ENCODE data around the gene FYN.

The FYN gene

DNA sequence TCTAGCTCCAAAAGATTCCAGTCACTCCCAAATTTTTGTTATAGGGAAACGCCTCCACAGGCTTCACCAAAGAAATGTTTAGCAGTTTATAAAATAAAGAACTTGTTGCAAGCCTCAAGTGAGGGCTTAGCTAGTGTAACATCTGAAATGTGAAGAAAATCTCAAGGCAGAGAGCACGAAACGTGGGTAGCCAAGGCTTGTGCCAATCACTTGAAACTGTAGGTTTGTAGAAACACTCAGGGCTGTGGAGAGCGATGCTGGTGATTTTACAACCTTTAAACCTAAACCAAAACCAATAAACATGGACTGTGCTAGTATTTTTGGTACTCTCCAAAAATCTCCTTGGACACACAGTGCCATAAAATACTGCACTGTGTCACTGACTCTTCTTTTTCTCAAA, 159.4 kb downstream of the FYN start:
- CTCF ChIA-PET: interaction anchor here (0.8 to 9.6 kb wide), 5 partner anchors 8 to 328 kb away, joined by 3 to 253 read pairs (median 9); no protein-coding TSS in a partner anchor
- H3K4me3 ChIP-seq (ENCODE audit: low read depth, low read length): no peak overlapping the region
- TF ChIP-seq, protein P1, sequence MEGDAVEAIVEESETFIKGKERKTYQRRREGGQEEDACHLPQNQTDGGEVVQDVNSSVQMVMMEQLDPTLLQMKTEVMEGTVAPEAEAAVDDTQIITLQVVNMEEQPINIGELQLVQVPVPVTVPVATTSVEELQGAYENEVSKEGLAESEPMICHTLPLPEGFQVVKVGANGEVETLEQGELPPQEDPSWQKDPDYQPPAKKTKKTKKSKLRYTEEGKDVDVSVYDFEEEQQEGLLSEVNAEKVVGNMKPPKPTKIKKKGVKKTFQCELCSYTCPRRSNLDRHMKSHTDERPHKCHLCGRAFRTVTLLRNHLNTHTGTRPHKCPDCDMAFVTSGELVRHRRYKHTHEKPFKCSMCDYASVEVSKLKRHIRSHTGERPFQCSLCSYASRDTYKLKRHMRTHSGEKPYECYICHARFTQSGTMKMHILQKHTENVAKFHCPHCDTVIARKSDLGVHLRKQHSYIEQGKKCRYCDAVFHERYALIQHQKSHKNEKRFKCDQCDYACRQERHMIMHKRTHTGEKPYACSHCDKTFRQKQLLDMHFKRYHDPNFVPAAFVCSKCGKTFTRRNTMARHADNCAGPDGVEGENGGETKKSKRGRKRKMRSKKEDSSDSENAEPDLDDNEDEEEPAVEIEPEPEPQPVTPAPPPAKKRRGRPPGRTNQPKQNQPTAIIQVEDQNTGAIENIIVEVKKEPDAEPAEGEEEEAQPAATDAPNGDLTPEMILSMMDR (IDR thresholded peaks at IDR 0.05; ENCODE audit: insufficient read depth, low read length, missing control alignments): no peak
- no peak for DNase-seq (ENCODE audit: low read depth, low spot score)
- POLR2A ChIA-PET: no interaction called here

DNA sequence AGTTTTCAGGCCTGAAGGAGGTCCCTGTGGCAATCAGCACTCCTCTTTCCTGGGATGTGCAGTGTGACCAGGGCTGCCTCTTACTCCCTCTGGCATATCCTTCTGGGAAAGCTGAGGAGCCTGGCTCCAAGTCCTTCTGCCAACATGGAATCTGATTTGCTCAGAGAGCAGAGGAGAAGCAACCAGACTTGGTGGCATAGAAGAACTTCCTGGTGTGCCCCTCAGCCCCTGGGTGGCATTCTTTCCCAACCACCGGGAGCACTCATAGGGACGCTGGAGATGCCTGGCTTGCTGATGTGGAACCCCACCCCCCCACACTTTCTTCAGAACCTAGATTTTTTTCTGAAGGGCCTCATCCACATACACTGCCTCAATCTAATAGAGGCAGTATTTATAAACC, 160.0 kb downstream of the FYN start:
- CTCF ChIA-PET: interaction anchor here (1.1 to 9.6 kb wide), 6 partner anchors 9 to 329 kb away, joined by 3 to 253 read pairs (median 6); no protein-coding TSS in a partner anchor
- H3K4me3 ChIP-seq (ENCODE audit: low read depth, low read length): no peak overlapping the region
- TF ChIP-seq, protein P1 (IDR thresholded peaks at IDR 0.05; ENCODE audit: insufficient read depth, low read length, missing control alignments): no peak
- DNase-seq (ENCODE audit: low read depth, low spot score): no peak
- POLR2A ChIA-PET: no interaction called here

DNA sequence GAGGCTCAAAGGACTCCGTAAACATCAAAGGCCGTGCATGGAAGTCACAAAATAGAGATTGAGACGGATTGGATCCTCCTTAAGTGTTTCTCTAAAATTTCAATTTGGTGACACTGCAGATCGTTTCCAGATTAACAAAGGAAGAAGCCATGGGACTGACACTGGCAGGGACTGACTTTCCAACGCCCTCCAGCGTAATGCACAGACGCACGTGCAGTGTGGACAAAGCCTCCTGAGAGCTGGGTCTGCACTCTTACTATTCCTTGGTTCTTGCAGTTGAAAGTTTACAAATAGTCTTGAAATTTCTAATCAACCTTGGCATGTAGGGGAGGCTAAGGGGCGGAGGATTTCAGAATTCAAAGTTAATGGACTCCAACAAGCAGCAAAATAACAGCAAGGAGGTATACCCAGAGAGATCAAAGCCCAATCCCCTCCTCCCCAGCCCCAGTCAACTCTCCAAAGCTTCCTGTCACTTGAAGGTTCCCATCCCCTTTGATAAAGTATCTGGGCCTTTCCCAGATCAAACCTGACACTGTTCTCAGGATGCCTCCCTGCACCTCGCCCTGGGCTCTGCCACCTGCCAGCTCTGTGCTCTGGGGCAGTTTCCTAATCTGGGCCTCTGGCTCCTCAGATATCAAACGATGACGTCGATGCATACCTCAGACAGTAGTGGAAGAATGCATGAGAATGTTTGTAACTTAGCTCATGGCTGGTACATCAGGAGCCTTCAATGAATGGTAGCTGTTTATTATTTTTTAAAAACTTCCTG, 161.1 kb downstream of the FYN start:
- POLR2A ChIA-PET: no interaction called here
- H3K4me3 ChIP-seq (ENCODE audit: low read depth, low read length): no peak overlapping the region
- TF ChIP-seq, protein P1 (IDR thresholded peaks at IDR 0.05; ENCODE audit: insufficient read depth, low read length, missing control alignments): no peak
- CTCF ChIA-PET: interaction anchor here (0.8 to 9.6 kb wide), 13 partner anchors 8 to 330 kb away, joined by 3 to 253 read pairs (median 3); no protein-coding TSS in a partner anchor
- DNase-seq (ENCODE audit: low read depth, low spot score): peak; percentile 65

DNA sequence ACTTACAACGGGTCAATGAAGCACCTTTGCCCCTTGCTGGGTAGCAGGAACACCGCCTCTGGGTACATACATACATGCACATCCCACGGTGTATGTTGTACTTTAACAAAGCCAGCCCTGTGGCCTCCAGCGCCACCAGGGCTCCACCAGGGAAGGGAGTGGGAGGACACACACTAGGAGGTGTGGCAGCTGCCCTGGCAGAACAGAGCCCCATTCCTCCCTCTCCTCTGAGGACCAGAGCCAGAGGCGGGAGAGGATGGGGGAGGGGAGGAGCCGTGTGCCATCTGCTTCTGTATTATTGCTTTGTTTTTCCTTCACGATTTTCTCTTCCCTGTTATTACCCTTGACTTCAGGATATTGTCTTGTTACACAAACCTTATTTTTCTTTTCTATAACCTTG, 161.8 kb downstream of the FYN start:
- TF ChIP-seq, protein P1 (IDR thresholded peaks at IDR 0.05; ENCODE audit: insufficient read depth, low read length, missing control alignments): no peak
- H3K4me3 ChIP-seq (ENCODE audit: low read depth, low read length): no peak overlapping the region
- no peak for DNase-seq (ENCODE audit: low read depth, low spot score)
- CTCF ChIA-PET: interaction anchor here (1.2 to 9.6 kb wide), 11 partner anchors 11 to 375 kb away, joined by 3 to 253 read pairs (median 9); partner anchors contain the start of genes FAM229B and TUBE1
- POLR2A ChIA-PET: no interaction called here

DNA sequence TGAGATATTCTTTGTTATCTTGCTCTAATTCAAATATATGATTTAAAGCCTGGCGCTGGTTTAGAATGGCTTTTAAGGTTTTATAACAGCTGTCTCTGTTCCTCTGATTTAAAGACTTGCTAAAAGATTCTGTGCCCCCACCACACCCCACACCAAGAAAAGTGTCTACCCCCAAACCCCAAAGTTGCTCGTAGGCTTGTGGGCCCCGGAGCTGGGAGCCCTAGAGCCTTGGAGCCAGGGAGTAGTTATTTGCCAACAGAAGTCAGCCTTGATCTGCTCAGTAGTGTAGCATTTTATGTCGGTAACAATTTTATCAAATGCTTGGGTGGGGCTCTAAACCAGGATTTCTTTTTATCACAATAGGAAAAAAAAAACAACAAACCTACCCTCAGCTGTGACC, 162.3 kb downstream of the FYN start:
- H3K4me3 ChIP-seq (ENCODE audit: low read depth, low read length): no peak overlapping the region
- CTCF ChIA-PET: interaction anchor here (0.6 to 9.6 kb wide), 36 partner anchors 8 to 453 kb away, joined by 3 to 253 read pairs (median 4); partner anchors contain the start of genes FAM229B and TUBE1
- DNase-seq (ENCODE audit: low read depth, low spot score): no peak
- TF ChIP-seq, protein P1 (IDR thresholded peaks at IDR 0.05; ENCODE audit: insufficient read depth, low read length, missing control alignments): no peak
- POLR2A ChIA-PET: interaction anchor here (1.4 kb wide), 1 partner anchor 334 kb away, joined by 8 read pairs; no protein-coding TSS in a partner anchor

DNA sequence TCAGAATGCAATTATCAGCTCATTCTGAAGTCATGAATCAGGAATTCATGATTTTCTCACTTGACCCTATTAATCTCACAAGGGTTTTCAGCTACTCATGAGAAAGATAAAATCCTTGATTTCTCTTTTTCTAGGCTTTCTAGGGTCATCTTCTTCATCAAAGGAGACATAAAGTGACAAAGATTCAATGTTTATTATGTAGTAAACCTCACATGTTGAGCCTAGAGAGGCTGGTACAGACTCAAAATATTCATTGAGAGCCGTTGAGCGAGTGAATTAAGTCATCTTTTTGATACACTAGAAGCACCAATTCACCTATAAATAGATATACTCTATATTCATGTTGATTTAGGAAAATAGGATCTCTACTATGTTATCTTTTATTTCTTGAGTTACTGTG, 162.8 kb downstream of the FYN start:
- ChIA-PET CTCF (interaction anchor here (0.6 to 9.6 kb wide), 45 partner anchors 8 to 453 kb away, joined by 3 to 253 read pairs (median 4); partner anchors contain the start of genes FAM229B and TUBE1), POLR2A (interaction anchor here (1.4 kb wide), 1 partner anchor 334 kb away, joined by 8 read pairs; no protein-coding TSS in a partner anchor)
- DNase-seq (ENCODE audit: low read depth, low spot score): no peak
- TF ChIP-seq, protein P1 (IDR thresholded peaks at IDR 0.05; ENCODE audit: insufficient read depth, low read length, missing control alignments): no peak
- H3K4me3 ChIP-seq (ENCODE audit: low read depth, low read length): no peak overlapping the region
